ENCODE results near the gene NARS2. TPM values are rescaled to one million over a fixed set of nuclear protein-coding genes. Genes with fewer than 3 reads are reported as not detected.

The NARS2 gene
- total RNA-seq, 6 donors from 2014 or later = 7.7 to 45.1 (median 15.5) TPM

- H3K27ac ChIP-seq = no peak overlapping the region
- H3K4me3 ChIP-seq = no peak overlapping the region
- 93 to 95% methylated on average over 4 of the region's 4 CpGs for WGBS, 2 donors
- no peaks in the 10 kb centered on the region for H3K4me1 ChIP-seq
- no peak for ATAC-seq (ENCODE audit: low FRiP score in 2 of 2)
- H3K36me3 ChIP-seq = peaks cover 0 to 41% (median 1%) of the 10 kb centered on the region in 4 donors
- H3K9me3 ChIP-seq = no peaks in the 10 kb centered on the region
- TF ChIP-seq CTCF (IDR thresholded peaks at IDR 0.05) (no peak), POLR2A (IDR thresholded peaks at IDR 0.05) (no peak), EP300 (IDR thresholded peaks at IDR 0.05) (no peak), POLR2AphosphoS5 (IDR thresholded peaks at IDR 0.05) (no peak)
- DNase-seq = no peak
- no peaks in the 10 kb centered on the region for H3K27me3 ChIP-seq
Measured at GRCh38 chr11:78459738-78460137, 114.9 kb downstream of the NARS2 start.

DNA sequence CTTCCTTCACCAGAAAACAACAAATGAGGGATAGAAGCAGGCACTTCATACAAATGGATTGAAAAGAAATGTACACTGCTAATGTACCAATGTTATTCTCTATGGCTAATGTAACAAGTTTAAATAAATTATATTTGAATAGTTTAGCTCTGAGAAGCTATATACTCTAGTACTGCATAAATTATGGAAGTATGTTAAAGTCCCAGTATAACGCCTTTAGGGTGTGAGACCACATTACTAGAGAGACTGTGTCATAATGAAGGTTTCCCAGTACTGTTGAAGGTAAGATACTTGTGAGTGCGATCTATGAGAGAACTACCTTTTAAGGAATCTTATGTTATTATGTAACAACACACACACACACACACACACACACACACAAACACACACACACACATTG, 117.2 kb downstream of the NARS2 start:
- H3K9me3 ChIP-seq = no peaks in the 10 kb centered on the region
- DNase-seq (no peak), ATAC-seq (ENCODE audit: low FRiP score in 2 of 2) (no peak)
- WGBS, 2 donors = 71 to 73% methylated on average over 2 of the region's 2 CpGs
- H3K27me3 ChIP-seq = no peaks in the 10 kb centered on the region
- H3K27ac ChIP-seq = no peak overlapping the region
- H3K4me3 ChIP-seq = no peak overlapping the region
- peaks cover 0 to 21% (median 0%) of the 10 kb centered on the region in 4 donors for H3K36me3 ChIP-seq
- TF ChIP-seq POLR2AphosphoS5 (IDR thresholded peaks at IDR 0.05) = no peak
- no peak for TF ChIP-seq POLR2A (IDR thresholded peaks at IDR 0.05)
- TF ChIP-seq CTCF (IDR thresholded peaks at IDR 0.05) = no peak
- no peak for TF ChIP-seq EP300 (IDR thresholded peaks at IDR 0.05)
- no peaks in the 10 kb centered on the region for H3K4me1 ChIP-seq

DNA sequence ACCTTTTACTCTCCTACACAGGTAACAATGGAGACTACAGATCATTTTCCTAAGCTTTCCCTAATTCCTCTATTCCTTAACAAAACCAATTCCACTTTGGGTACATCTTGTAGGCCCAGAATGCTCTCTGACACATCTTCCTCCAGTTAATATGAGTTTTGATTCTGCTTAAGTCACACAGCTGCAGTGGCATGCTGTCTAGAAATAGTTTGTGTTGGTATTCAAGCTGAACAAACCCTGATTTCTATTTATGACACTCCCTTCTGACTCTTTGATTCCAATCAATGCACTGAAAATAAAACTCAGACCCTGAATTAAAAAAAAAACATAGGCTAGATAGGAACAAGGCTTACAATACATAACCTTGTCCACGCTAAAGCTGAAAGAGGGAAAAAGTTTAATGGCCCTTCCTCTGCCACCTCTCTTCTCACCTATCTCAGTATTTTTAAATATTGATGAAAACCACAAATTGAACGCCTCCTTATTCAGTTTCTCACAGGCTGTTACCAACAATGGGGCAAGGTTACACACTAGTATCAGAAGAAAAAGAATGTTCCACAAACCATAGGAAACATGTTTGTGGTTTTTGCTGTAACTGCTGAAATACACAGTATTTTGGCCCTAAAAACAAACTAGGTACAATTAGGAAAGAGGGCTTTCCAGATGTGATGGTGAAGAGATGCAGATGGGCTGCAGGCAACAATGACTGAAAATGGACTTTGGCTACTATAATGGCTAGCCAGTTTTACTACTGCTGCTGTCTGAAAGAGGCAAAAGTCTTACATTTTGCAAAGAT, 121.3 kb downstream of the NARS2 start:
- Histone ChIP-seq H3K4me3 (no peak overlapping the region), H3K4me1 (peaks cover 0 to 6% (median 0%) of the 10 kb centered on the region in 4 donors), H3K36me3 (no peaks in the 10 kb centered on the region), H3K27me3 (no peaks in the 10 kb centered on the region), H3K9me3 (no peaks in the 10 kb centered on the region), H3K27ac (no peak overlapping the region)
- DNase-seq = no peak
- ATAC-seq (ENCODE audit: low FRiP score in 2 of 2) = no peak
- TF ChIP-seq CTCF (IDR thresholded peaks at IDR 0.05) = no peak
- no peak for TF ChIP-seq POLR2AphosphoS5 (IDR thresholded peaks at IDR 0.05)
- no peak for TF ChIP-seq EP300 (IDR thresholded peaks at IDR 0.05)
- TF ChIP-seq POLR2A (IDR thresholded peaks at IDR 0.05) = no peak
- WGBS, 2 donors = 74 to 79% methylated on average over 2 of the region's 2 CpGs

GRCh38 chr11:78451371-78452150, 123.1 kb downstream of the NARS2 start:
- TF ChIP-seq POLR2AphosphoS5 (IDR thresholded peaks at IDR 0.05) = no peak
- no peak for TF ChIP-seq EP300 (IDR thresholded peaks at IDR 0.05)
- no peak for TF ChIP-seq POLR2A (IDR thresholded peaks at IDR 0.05)
- no peak for TF ChIP-seq CTCF (IDR thresholded peaks at IDR 0.05)
- H3K4me3 ChIP-seq = no peak overlapping the region
- ATAC-seq (ENCODE audit: low FRiP score in 2 of 2) = no peak
- WGBS, 2 donors = 74 to 82% methylated on average over 5 of the region's 5 CpGs
- no peaks in the 10 kb centered on the region for H3K9me3 ChIP-seq
- H3K4me1 ChIP-seq = peaks cover 0 to 6% (median 0%) of the 10 kb centered on the region in 4 donors
- H3K27ac ChIP-seq = no peak overlapping the region
- DNase-seq = peak in 1 of 2 donors; percentile 55
- no peaks in the 10 kb centered on the region for H3K36me3 ChIP-seq
- H3K27me3 ChIP-seq = no peaks in the 10 kb centered on the region
